GM10266 (cell line): Measurements from ENCODE around the gene MATN1.

Source experiments
- DNase-seq: peaks from one replicate; pipeline ENCODE4 v3.0.0; 2012; ENCODE audit errors: extremely low spot score
- CTCF ChIP-seq: IDR thresholded peaks from 2 replicates; pipeline ENCODE4 v1.5.1; 2012; ENCODE audit warnings: mild to moderate bottlenecking, low read depth; ENCODE audit not compliant: control insufficient read depth, insufficient read depth; ENCODE audit errors: missing control alignments

Gene MATN1

GRCh38 chr1:30663596-30664091, 59.7 kb downstream of the MATN1 start:
- TF ChIP-seq CTCF = no peak
- no peak for DNase-seq

- DNase-seq = no peak
- TF ChIP-seq CTCF = no peak
These were observed 61.0 kb downstream of the MATN1 start for GRCh38 chr1:30662291-30662840.

- TF ChIP-seq CTCF = no peak
- no peak for DNase-seq
These were observed 62.1 kb downstream of the MATN1 start for GRCh38 chr1:30661311-30661710.
